Ovary (tissue), 3 donors: ENCODE results near the gene REST.

Experiments
- CTCF ChIP-seq, 3 donors: fragments of 450-650 bp in 2 of 3; fragments of 200-600 bp in 1 of 3; IDR thresholded peaks; one replicate each; pipeline versions ENCODE4 v1.5.1 to v1.8.0; 2016 to 2022; ENCODE audit warnings: antibody characterized with exemption in 3 of 3, mild to moderate bottlenecking in 1 of 3
- POLR2A ChIP-seq: fragments of 450-650 bp; IDR thresholded peaks from one replicate; pipeline ENCODE4 v1.6.1; 2017; ENCODE audit warnings: antibody characterized with exemption, mild to moderate bottlenecking, moderate library complexity
- donor health status: DM: no; HTN: no; CAD: no.

DNA sequence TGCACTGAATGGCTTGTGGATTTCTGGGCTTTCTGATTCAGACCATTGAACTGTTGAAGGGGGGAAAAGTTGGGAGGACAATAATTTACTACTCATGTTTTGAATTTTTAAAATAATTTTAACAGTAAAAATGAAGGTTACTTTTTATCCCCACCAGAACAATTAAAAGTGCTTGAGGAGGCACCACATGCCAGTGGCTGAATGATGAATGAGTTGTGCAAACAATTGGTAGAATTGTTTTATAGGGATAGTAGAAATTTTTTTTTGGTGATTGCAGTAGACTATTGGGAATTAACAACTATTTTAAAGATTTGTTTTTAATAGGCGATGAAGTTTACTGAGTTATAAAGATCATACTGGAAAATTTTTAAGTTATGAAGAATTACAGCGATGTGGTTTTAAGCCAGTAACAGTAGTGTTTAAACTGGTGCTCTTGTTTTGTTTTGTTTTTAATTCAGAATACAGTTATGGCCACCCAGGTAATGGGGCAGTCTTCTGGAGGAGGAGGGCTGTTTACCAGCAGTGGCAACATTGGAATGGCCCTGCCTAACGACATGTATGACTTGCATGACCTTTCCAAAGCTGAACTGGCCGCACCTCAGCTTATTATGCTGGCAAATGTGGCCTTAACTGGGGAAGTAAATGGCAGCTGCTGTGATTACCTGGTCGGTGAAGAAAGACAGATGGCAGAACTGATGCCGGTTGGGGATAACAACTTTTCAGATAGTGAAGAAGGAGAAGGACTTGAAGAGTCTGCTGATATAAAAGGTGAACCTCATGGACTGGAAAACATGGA, 2.7 kb downstream of the REST start:
- TF ChIP-seq CTCF (IDR thresholded peaks at IDR 0.05) (no peak), POLR2A (no peak)
